K562 (cell line): Measurements from ENCODE around the gene LRP2. TPM values are rescaled to one million over a fixed set of nuclear protein-coding genes. Genes with fewer than 3 reads are reported as not detected.

ENCODE experiments used
- ATAC-seq: fragments of 200-7000 bp; cut with Tn5 transposase; 3 replicates; pipeline ENCODE4 v1.9.1; 2020; ENCODE audit warnings: moderate library complexity
- BruUV-seq: library from RNA; stranded (reverse); fragments of 400-500 nt; replicated peaks from 2 replicates; lab custom pipeline; 2021; lab: Mats Ljungman, UMichigan
- CTCF ChIA-PET: fragments of 300-600 bp; formaldehyde crosslinking; extraction: SDS; loops from one replicate; lab custom pipeline; 2021; ENCODE audit warnings: low intra/inter-chr PET ratio; lab: Yijun Ruan, JAX
- POLR2A ChIA-PET: fragments of 300-600, 350-650 bp; sonication (Branson Sonifier 250); formaldehyde crosslinking; extraction: SDS; loops from one replicate; lab custom pipeline; 2021; ENCODE audit warnings: antibody characterized with exemption, inconsistent platforms; lab: Yijun Ruan, JAX
- DNase-seq, 4 experiments: peaks; one replicate each; pipeline versions ENCODE4 v3.0.0 to v3.0.0-alpha.2; 2011 to 2018; ENCODE audit warnings: low spot score in 3 of 4, mixed read lengths in 3 of 4; ENCODE audit errors: extremely low read depth in 1 of 4
- FAIRE-seq: peaks from 2 replicates; lab custom pipeline; 2011; peaks lifted over from hg19 to GRCh38; lab: Jason Lieb, UNC
- H2AFZ ChIP-seq: 2 replicates; pipeline ENCODE4 v1.6.0; 2011; ENCODE audit warnings: low read depth, low read length, control low read depth, inconsistent platforms
- H3K27ac ChIP-seq: fragments of 200-600 bp; 3 replicates; pipeline ENCODE4 v1.8.0; 2011; ENCODE audit warnings: low read depth, mild to moderate bottlenecking, control low read depth, inconsistent platforms, low read length, moderate library complexity, mixed read lengths; ENCODE audit errors: extremely low read depth
- H3K27me3 ChIP-seq, 2 experiments: fragments of 300-600 bp in 1 of 2; 2 replicates in 1 of 2; 3 replicates in 1 of 2; pipeline versions ENCODE4 v1.6.0 to v1.8.0; 2011; ENCODE audit warnings: inconsistent platforms in 2 of 2, low read length in 2 of 2, mild to moderate bottlenecking in 1 of 2, mixed read lengths in 1 of 2, moderate library complexity in 1 of 2; ENCODE audit not compliant: control insufficient read depth in 2 of 2, insufficient read depth in 2 of 2
- H3K36me3 ChIP-seq: fragments of 300-600 bp; 3 replicates; pipeline ENCODE4 v1.8.0; 2011; ENCODE audit warnings: mild to moderate bottlenecking, low read length, inconsistent platforms; ENCODE audit not compliant: control insufficient read depth, insufficient read depth
- H3K4me1 ChIP-seq, 2 experiments: fragments of 200-600 bp in 1 of 2; replicated peaks in 1 of 2; 2 replicates in 1 of 2; 3 replicates in 1 of 2; pipeline versions ENCODE4 v1.5.1 to v1.8.0; 2011; ENCODE audit warnings: inconsistent platforms in 2 of 2, low read length in 2 of 2, mild to moderate bottlenecking in 1 of 2, mixed read lengths in 1 of 2, moderate library complexity in 1 of 2; ENCODE audit not compliant: control insufficient read depth in 2 of 2, insufficient read depth in 2 of 2
- H3K4me2 ChIP-seq: 2 replicates; pipeline ENCODE4 v1.6.1; 2011; ENCODE audit warnings: low read length, control low read depth, inconsistent platforms, mixed read lengths; ENCODE audit not compliant: insufficient read depth
- H3K4me3 ChIP-seq: fragments of 200-600 bp; sonication (generic), shearing (Covaris generic); 2 replicates; pipeline ENCODE4 v1.5.1; 2016; ENCODE audit warnings: control low read depth, inconsistent platforms
- H3K79me2 ChIP-seq: fragments of 200-600 bp; 3 replicates; pipeline ENCODE4 v1.8.0; 2011; ENCODE audit warnings: low read length, inconsistent platforms; ENCODE audit not compliant: control insufficient read depth, insufficient read depth
- H3K9ac ChIP-seq, 2 experiments: 2 replicates each; pipeline versions ENCODE4 v1.6.0 to v1.6.1; 2011; ENCODE audit warnings: low read depth in 2 of 2, low read length in 2 of 2, control low read depth in 1 of 2, inconsistent platforms in 1 of 2, mild to moderate bottlenecking in 1 of 2, mixed read lengths in 1 of 2; ENCODE audit not compliant: insufficient read depth in 1 of 2
- H3K9me1 ChIP-seq: one replicate; pipeline ENCODE4 v1.6.0; 2011; ENCODE audit warnings: inconsistent platforms, mild to moderate bottlenecking, low read length, moderate library complexity; ENCODE audit not compliant: control insufficient read depth, insufficient read depth
- H3K9me3 ChIP-seq: replicated peaks from 2 replicates; pipeline ENCODE4 v1.5.1; 2011; ENCODE audit warnings: low read depth, low read length, inconsistent platforms; ENCODE audit not compliant: control insufficient read depth, insufficient read depth
- H4K20me1 ChIP-seq: replicated peaks from 2 replicates; pipeline ENCODE4 v1.6.1; 2011; ENCODE audit warnings: low read length, inconsistent platforms, mixed read lengths; ENCODE audit not compliant: control insufficient read depth, insufficient read depth
- ARID1B ChIP-seq: fragments of 450-650 bp; IDR thresholded peaks from 2 replicates; pipeline ENCODE4 v1.6.1; 2016; ENCODE audit warnings: antibody characterized with exemption, mild to moderate bottlenecking, inconsistent platforms
- BMI1 ChIP-seq: fragments of 150-350 bp; IDR thresholded peaks from 2 replicates; pipeline ENCODE4 v1.6.1; 2014; ENCODE audit warnings: low read length
- E2F1 ChIP-seq: sonication (generic); formaldehyde crosslinking; IDR thresholded peaks from 2 replicates; pipeline ENCODE4 v1.8.1; 2023; ENCODE audit warnings: mild to moderate bottlenecking, missing genetic modification reagents, moderate library complexity
- E2F3 ChIP-seq: fragments of 250-450 bp; sonication (Bioruptor Pico); IDR thresholded peaks from 2 replicates; pipeline ENCODE4 v1.4.0; 2020; ENCODE audit warnings: mild to moderate bottlenecking
- HMBOX1 ChIP-seq: sonication (generic); IDR thresholded peaks from 2 replicates; pipeline ENCODE4 v1.6.1; 2016
- KDM5B ChIP-seq: fragments of 200-600 bp; sonication (generic); IDR thresholded peaks from 2 replicates; pipeline ENCODE4 v1.6.1; 2012; ENCODE audit warnings: low read depth, mild to moderate bottlenecking, moderate library complexity, low read length, control low read depth, inconsistent platforms; ENCODE audit not compliant: insufficient replicate concordance
- KLF6 ChIP-seq: fragments of 250-450 bp; sonication (Bioruptor Pico); IDR thresholded peaks from 2 replicates; pipeline ENCODE4 v1.4.0; 2020; ENCODE audit warnings: mild to moderate bottlenecking, moderate library complexity, borderline replicate concordance
- MEF2A ChIP-seq: IDR thresholded peaks from 2 replicates; pipeline ENCODE4 v1.6.1; 2011; ENCODE audit warnings: low read depth, mild to moderate bottlenecking, low read length, moderate library complexity; ENCODE audit not compliant: control insufficient read depth
- NUFIP1 ChIP-seq: fragments of 450-650 bp; IDR thresholded peaks from 2 replicates; pipeline ENCODE4 v1.6.1; 2018; ENCODE audit not compliant: partially characterized antibody
- PRMT5 ChIP-seq: sonication (generic); formaldehyde crosslinking; IDR thresholded peaks from 2 replicates; pipeline ENCODE4 v1.5.0; 2020; ENCODE audit warnings: missing genetic modification reagents
- SMAD3 ChIP-seq: fragments of 450-650 bp; formaldehyde crosslinking; conservative IDR thresholded peaks from 2 replicates; pipeline ENCODE4 v1.4.0; 2020; ENCODE audit warnings: mild to moderate bottlenecking
- STAT5B ChIP-seq: fragments of 250-450 bp; sonication (Bioruptor Pico); IDR thresholded peaks from 2 replicates; pipeline ENCODE4 v1.8.0; 2021; ENCODE audit warnings: mild to moderate bottlenecking, inconsistent platforms
- VEZF1 ChIP-seq: fragments of 200-800 bp; sonication (Bioruptor generic); IDR thresholded peaks from 2 replicates; pipeline ENCODE4 v1.6.1; 2017; ENCODE audit warnings: missing genetic modification characterization, missing compliant biosample characterization
- ZFP1 ChIP-seq: fragments of 450-650 bp; formaldehyde crosslinking; IDR thresholded peaks from 2 replicates; pipeline ENCODE4 v1.4.0; 2020; ENCODE audit warnings: mild to moderate bottlenecking, mixed read lengths
- ZNF253 ChIP-seq: fragments of 250-450 bp; sonication (Bioruptor Pico); conservative IDR thresholded peaks from 2 replicates; pipeline ENCODE4 v1.6.1; 2021; ENCODE audit warnings: mild to moderate bottlenecking
- ZNF282 ChIP-seq: sonication (generic); formaldehyde crosslinking; IDR thresholded peaks from 2 replicates; pipeline ENCODE4 v1.8.1; 2023; ENCODE audit warnings: missing genetic modification reagents
- WGBS: fragments of 100-300 bp; shearing (Covaris generic); methylation state at CpG from one replicate; pipeline ENCODE4 v1.1.6; 2016; ENCODE audit warnings: low coverage, mixed read lengths; ENCODE audit not compliant: insufficient coverage; ENCODE audit errors: missing lambda C conversion rate; 5-methylcytosine and 5-hydroxymethylcytosine counted together
- in situ Hi-C: fragments of 300-500 bp; cut with MboI; formaldehyde crosslinking; loops from 4 replicates; pipeline ENCODE4 v1.15.0; 2018; ENCODE audit warnings: inconsistent platforms, mixed read lengths
- intact Hi-C: fragments of 100-400 bp; cut with micrococcal nuclease; formaldehyde crosslinking; loops from 2 replicates; pipeline ENCODE4 v1.14.2; 2022
- polyA plus RNA-seq, 8 experiments: library from polyadenylated mRNA; depleted of rRNA in 4 of 8; stranded (reverse) in 5 of 8; unstranded in 3 of 8; fragments of >200 nt; fragmentation: Nextera tagmentation in 2 of 8; fragmentation: Illumina TruSeq in 1 of 8; extraction: Ambion mirVana in 2 of 8; extraction: Trizol in 1 of 8; gene quantifications; 2 replicates each; pipeline versions ENCODE4 v1.2.1 to v1.2.3, GENCODE V29; 2011 to 2014; ENCODE audit warnings: inconsistent platforms in 1 of 8, missing spikeins in 1 of 8
- total RNA-seq, 7 experiments: library from RNA; depleted of rRNA in 6 of 7; stranded (reverse); fragments of >200 nt in 6 of 7; fragmentation: Illumina TruSeq in 2 of 7; extraction: Trizol in 2 of 7; gene quantifications; 2 replicates each; pipeline versions ENCODE4 v1.2.1 to v1.2.3, GENCODE V29; 2011 to 2021; ENCODE audit warnings: low replicate concordance in 1 of 7
- TF ChIP-seq, protein P1 (sequence below): fragments of 250-450 bp; sonication (Bioruptor Pico); IDR thresholded peaks from 2 replicates; pipeline ENCODE4 v1.5.0; 2020; ENCODE audit warnings: mild to moderate bottlenecking

The LRP2 gene
- total and polyA plus RNA-seq, 9 of the 15 experiments (the other 6 are each of a cell fraction or from before 2014, with no cell fraction given): 0.04 to 0.18 (median 0.11) TPM; not detected in 1

- no TSS peak for BruUV-seq
- FAIRE-seq: no peak
- no peaks in the 10 kb centered on the region for H3K36me3 ChIP-seq
- TF ChIP-seq E2F1 (CRISPR knock-in tag): no peak
- no peak for TF ChIP-seq MEF2A
- no peak for TF ChIP-seq ZNF253 (CRISPR knock-in tag)
- TF ChIP-seq SMAD3 (CRISPR knock-in tag): no peak
- TF ChIP-seq ARID1B: no peak
- TF ChIP-seq VEZF1 (CRISPR knock-in tag): no peak
- TF ChIP-seq STAT5B (CRISPR knock-in tag): no peak
- no peak for TF ChIP-seq BMI1
- no peak for TF ChIP-seq NUFIP1
- TF ChIP-seq, protein P1, sequence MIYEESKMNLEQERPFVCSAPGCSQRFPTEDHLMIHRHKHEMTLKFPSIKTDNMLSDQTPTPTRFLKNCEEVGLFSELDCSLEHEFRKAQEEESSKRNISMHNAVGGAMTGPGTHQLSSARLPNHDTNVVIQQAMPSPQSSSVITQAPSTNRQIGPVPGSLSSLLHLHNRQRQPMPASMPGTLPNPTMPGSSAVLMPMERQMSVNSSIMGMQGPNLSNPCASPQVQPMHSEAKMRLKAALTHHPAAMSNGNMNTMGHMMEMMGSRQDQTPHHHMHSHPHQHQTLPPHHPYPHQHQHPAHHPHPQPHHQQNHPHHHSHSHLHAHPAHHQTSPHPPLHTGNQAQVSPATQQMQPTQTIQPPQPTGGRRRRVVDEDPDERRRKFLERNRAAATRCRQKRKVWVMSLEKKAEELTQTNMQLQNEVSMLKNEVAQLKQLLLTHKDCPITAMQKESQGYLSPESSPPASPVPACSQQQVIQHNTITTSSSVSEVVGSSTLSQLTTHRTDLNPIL (CRISPR knock-in tag): no peak
- TF ChIP-seq KLF6 (CRISPR knock-in tag): no peak
- no peak for TF ChIP-seq E2F3
- TF ChIP-seq HMBOX1: no peak
- TF ChIP-seq PRMT5: no peak
- no peak for TF ChIP-seq ZFP1 (CRISPR knock-in tag)
- no peak for TF ChIP-seq KDM5B
- no peak for TF ChIP-seq ZNF282 (CRISPR knock-in tag)
- TF ChIP-seq, all 486 proteins: peak for 0
- no peak for DNase-seq
- intact Hi-C loops (no loop called here), in situ Hi-C loops (no loop called here)
- no peaks in the 10 kb centered on the region for H3K9me1 ChIP-seq
- ChIA-PET CTCF (no interaction called here), POLR2A (interaction anchor here (1.1 kb wide), 1 partner anchor 12 kb away, joined by 4 read pairs; no protein-coding TSS in a partner anchor)
- H2AFZ ChIP-seq: no peak overlapping the region
- no peak overlapping the region for H3K4me2 ChIP-seq
- ATAC-seq: no peak
- H3K27me3 ChIP-seq: peaks cover 6 to 7% of the 10 kb centered on the region in 2 experiments; a peak in 3 of 5 replicates
- WGBS: 2% methylated on average over 3 of the region's 3 CpGs
- H3K9ac ChIP-seq: no peak overlapping the region
- H4K20me1 ChIP-seq: no peaks in the 10 kb centered on the region
- H3K79me2 ChIP-seq: no peaks in the 10 kb centered on the region
- H3K4me1 ChIP-seq: no peaks in the 10 kb centered on the region
- H3K9me3 ChIP-seq: no peaks in the 10 kb centered on the region
- no peak overlapping the region for H3K27ac ChIP-seq
- no peak overlapping the region for H3K4me3 ChIP-seq
Measured at GRCh38 chr2:169315357-169315756, 47.0 kb downstream of the LRP2 start.
